MG63 (cell line): Measurements from ENCODE around the gene PRSS2. TPM values are rescaled to one million over a fixed set of nuclear protein-coding genes. Genes with fewer than 3 reads are reported as not detected.

Source experiments
- total RNA-seq: library from RNA; depleted of rRNA; stranded (reverse); fragments of >200 nt; shearing (Covaris generic); gene quantifications from 2 replicates; pipeline ENCODE4 v1.2.3, GENCODE V29; 2014; ENCODE audit warnings: low replicate concordance; rRNA removed

The PRSS2 gene
- total RNA-seq, 1 experiment from 2014 or later = not detected

Other genes with a start within 250 kb of the PRSS2 start
- not detected in 2 replicates for gene PRSS1, start 21.5 kb upstream of the PRSS2 start, total RNA-seq
- gene EPHB6, start 84.1 kb downstream of the PRSS2 start, total RNA-seq = 0.96 and 3.6 TPM in 2 replicates
- not detected in 2 replicates for gene TRPV6, start 114.8 kb downstream of the PRSS2 start, total RNA-seq
- not detected in 2 replicates for gene TRPV5, start 162.8 kb downstream of the PRSS2 start, total RNA-seq
- not detected in 2 replicates for gene LLCFC1, start 168.5 kb downstream of the PRSS2 start, total RNA-seq
- not detected in 2 replicates for gene KEL, start 191.4 kb downstream of the PRSS2 start, total RNA-seq